Left forelimb (tissue), 1 donor: Measurements from ENCODE around the gene ACCSL.
A peak's percentile ranks its signal among the peaks of the same experiment; 100 is the strongest.

Experiments
- DNase-seq: peaks from one replicate; pipeline ENCODE4 v3.0.0-alpha.2; 2018; ENCODE audit warnings: low spot score

ACCSL gene

GRCh38 chr11:44018127-44018521, 29.7 kb upstream of the ACCSL start:
- peak; percentile 63 for DNase-seq

GRCh38 chr11:44018829-44019228, 29.0 kb upstream of the ACCSL start:
- no peak for DNase-seq

- no peak for DNase-seq
These were observed 22.8 kb upstream of the ACCSL start for GRCh38 chr11:44024977-44025376.

- DNase-seq = no peak
These were observed 22.1 kb upstream of the ACCSL start for GRCh38 chr11:44025727-44026126.

GRCh38 chr11:44028401-44028800, 19.4 kb upstream of the ACCSL start:
- no peak for DNase-seq

- no peak for DNase-seq
These were observed 18.8 kb upstream of the ACCSL start for GRCh38 chr11:44028816-44029506.

GRCh38 chr11:44029507-44029845, 18.3 kb upstream of the ACCSL start:
- DNase-seq = no peak

- no peak for DNase-seq
These were observed 17.5 kb upstream of the ACCSL start for GRCh38 chr11:44029977-44030911.

- DNase-seq = no peak
These were observed 16.8 kb upstream of the ACCSL start for GRCh38 chr11:44030996-44031395.

- DNase-seq = no peak
These were observed 16.2 kb upstream of the ACCSL start for GRCh38 chr11:44031549-44031948.

GRCh38 chr11:44032299-44033085, 15.3 kb upstream of the ACCSL start:
- no peak for DNase-seq

- DNase-seq = no peak
These were observed 14.3 kb upstream of the ACCSL start for GRCh38 chr11:44033411-44033850.

- DNase-seq = no peak
These were observed 13.9 kb upstream of the ACCSL start for GRCh38 chr11:44033856-44034255.

GRCh38 chr11:44034639-44035038, 13.1 kb upstream of the ACCSL start:
- DNase-seq = no peak

- peak; percentile 81 for DNase-seq
These were observed 10.7 kb upstream of the ACCSL start for GRCh38 chr11:44036811-44037657.

GRCh38 chr11:44037658-44037998, 10.2 kb upstream of the ACCSL start:
- DNase-seq = no peak

- DNase-seq = no peak
These were observed 4.6 kb upstream of the ACCSL start for GRCh38 chr11:44043157-44043556.

- DNase-seq = no peak
These were observed 1.6 kb upstream of the ACCSL start for GRCh38 chr11:44046182-44046581.

- DNase-seq = no peak
These were observed 483 bp upstream of the ACCSL start for GRCh38 chr11:44047298-44047697.

GRCh38 chr11:44049832-44050231, 2.1 kb downstream of the ACCSL start:
- no peak for DNase-seq

GRCh38 chr11:44051171-44051570, 3.4 kb downstream of the ACCSL start:
- DNase-seq = no peak

- no peak for DNase-seq
These were observed 9.6 kb downstream of the ACCSL start for GRCh38 chr11:44057340-44057739.
